WTC11 (cell line): ENCODE results near the gene MCUR1.

Experiments used
- ATF2 ChIP-seq: sonication (generic); formaldehyde crosslinking; IDR thresholded peaks from 2 replicates; pipeline ENCODE4 v1.8.1; 2022; ENCODE audit warnings: low read depth, missing genetic modification reagents, borderline replicate concordance
- ATF6 ChIP-seq: sonication (generic); formaldehyde crosslinking; IDR thresholded peaks from 2 replicates; pipeline ENCODE4 v1.8.1; 2023; ENCODE audit warnings: mild to moderate bottlenecking, missing genetic modification reagents
- CTCF ChIP-seq: fragments of 200-600 bp; IDR thresholded peaks from 2 replicates; pipeline ENCODE4 v1.8.0; 2022; ENCODE audit warnings: antibody characterized with exemption
- E2F4 ChIP-seq: sonication (generic); formaldehyde crosslinking; IDR thresholded peaks from 2 replicates; pipeline ENCODE4 v1.8.1; 2022; ENCODE audit warnings: low read depth, mild to moderate bottlenecking, moderate library complexity, missing genetic modification reagents, borderline replicate concordance
- GABPB1 ChIP-seq: sonication (generic); formaldehyde crosslinking; IDR thresholded peaks from 2 replicates; pipeline ENCODE4 v1.8.1; 2023; ENCODE audit warnings: mild to moderate bottlenecking, missing genetic modification reagents
- JUN ChIP-seq: sonication (generic); formaldehyde crosslinking; IDR thresholded peaks from 2 replicates; pipeline ENCODE4 v1.8.0; 2023; ENCODE audit warnings: mild to moderate bottlenecking, missing genetic modification reagents
- KAT7 ChIP-seq: sonication (generic); formaldehyde crosslinking; IDR thresholded peaks from 2 replicates; pipeline ENCODE4 v1.8.1; 2023; ENCODE audit warnings: missing genetic modification reagents, mild to moderate bottlenecking, borderline replicate concordance
- PRDM15 ChIP-seq: sonication (generic); formaldehyde crosslinking; IDR thresholded peaks from 2 replicates; pipeline ENCODE4 v1.8.0; 2022; ENCODE audit warnings: missing genetic modification reagents
- SMAD3 ChIP-seq: sonication (generic); formaldehyde crosslinking; IDR thresholded peaks from 2 replicates; pipeline ENCODE4 v1.8.0; 2022; ENCODE audit warnings: missing genetic modification reagents, mild to moderate bottlenecking, borderline replicate concordance
- TCF7 ChIP-seq: sonication (generic); formaldehyde crosslinking; IDR thresholded peaks from 2 replicates; pipeline ENCODE4 v1.8.0; 2022; ENCODE audit warnings: mild to moderate bottlenecking, low read depth, missing genetic modification reagents, moderate library complexity

GRCh38 chr6:13831615-13832014 lies 17.3 kb upstream of the MCUR1 start:
- TF ChIP-seq CTCF = no peak
- TF ChIP-seq TCF7 (CRISPR knock-in tag) = no peak
- no peak for TF ChIP-seq ATF6 (CRISPR knock-in tag)
- TF ChIP-seq PRDM15 (CRISPR knock-in tag) = no peak
- no peak for TF ChIP-seq SMAD3 (CRISPR knock-in tag)
- no peak for TF ChIP-seq KAT7
- TF ChIP-seq GABPB1 (CRISPR knock-in tag) = no peak
- no peak for TF ChIP-seq E2F4 (CRISPR knock-in tag)
- TF ChIP-seq ATF2 (CRISPR knock-in tag) = no peak
- TF ChIP-seq JUN = no peak
